Calu3 (cell line): Measurements from ENCODE around the gene RPS15A. TPM values are rescaled to one million over a fixed set of nuclear protein-coding genes. Genes with fewer than 3 reads are reported as not detected.

ENCODE experiments used
- total RNA-seq: library from RNA; stranded (reverse); gene quantifications from 2 replicates; pipeline ENCODE4 v1.2.3, GENCODE V29; 2022

Gene RPS15A
- total RNA-seq, 1 experiment from 2014 or later, result 1,352 TPM

Other genes with a start within 250 kb of the RPS15A start
- gene NOMO2, start 228.2 kb downstream of the RPS15A start, total RNA-seq, result 234 and 236 TPM in 2 replicates
- 296 and 313 TPM in 2 replicates for gene ARL6IP1, start 11.2 kb upstream of the RPS15A start, total RNA-seq
- 129 and 142 TPM in 2 replicates for gene SMG1, start 136.1 kb upstream of the RPS15A start, total RNA-seq
- gene TMC7, start 193.6 kb upstream of the RPS15A start, total RNA-seq, result 10.1 and 10.8 TPM in 2 replicates